ENCODE results near the gene SYT2.
"Not testable (repeated sequence)": the region's sequence is repeated elsewhere in the genome, so short reads cannot be mapped to it uniquely, and the experiment has no call there.

DNA sequence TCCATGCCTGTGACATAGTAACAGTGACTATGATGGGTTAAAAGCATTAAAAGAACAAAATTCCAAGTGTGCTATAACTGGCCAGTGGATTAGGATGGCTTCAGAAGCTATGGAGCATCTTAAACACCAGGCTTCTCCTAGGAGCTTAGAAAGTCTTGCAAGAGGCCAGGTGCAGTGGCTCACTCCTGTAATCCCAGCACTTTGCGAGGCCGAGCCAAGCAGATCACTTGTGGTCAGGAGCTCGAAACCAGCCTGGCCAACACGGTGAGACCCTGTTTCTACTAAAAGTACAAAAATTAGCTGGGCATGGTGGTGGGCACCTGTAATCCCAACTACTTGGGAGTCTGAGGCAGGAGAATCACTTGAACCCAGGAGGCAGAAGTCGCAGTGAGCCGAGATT is 12.8 kb upstream of the SYT2 start:
- TF ChIP-seq, protein P1, sequence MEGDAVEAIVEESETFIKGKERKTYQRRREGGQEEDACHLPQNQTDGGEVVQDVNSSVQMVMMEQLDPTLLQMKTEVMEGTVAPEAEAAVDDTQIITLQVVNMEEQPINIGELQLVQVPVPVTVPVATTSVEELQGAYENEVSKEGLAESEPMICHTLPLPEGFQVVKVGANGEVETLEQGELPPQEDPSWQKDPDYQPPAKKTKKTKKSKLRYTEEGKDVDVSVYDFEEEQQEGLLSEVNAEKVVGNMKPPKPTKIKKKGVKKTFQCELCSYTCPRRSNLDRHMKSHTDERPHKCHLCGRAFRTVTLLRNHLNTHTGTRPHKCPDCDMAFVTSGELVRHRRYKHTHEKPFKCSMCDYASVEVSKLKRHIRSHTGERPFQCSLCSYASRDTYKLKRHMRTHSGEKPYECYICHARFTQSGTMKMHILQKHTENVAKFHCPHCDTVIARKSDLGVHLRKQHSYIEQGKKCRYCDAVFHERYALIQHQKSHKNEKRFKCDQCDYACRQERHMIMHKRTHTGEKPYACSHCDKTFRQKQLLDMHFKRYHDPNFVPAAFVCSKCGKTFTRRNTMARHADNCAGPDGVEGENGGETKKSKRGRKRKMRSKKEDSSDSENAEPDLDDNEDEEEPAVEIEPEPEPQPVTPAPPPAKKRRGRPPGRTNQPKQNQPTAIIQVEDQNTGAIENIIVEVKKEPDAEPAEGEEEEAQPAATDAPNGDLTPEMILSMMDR (IDR thresholded peaks at IDR 0.05) = not testable (repeated sequence)
- not testable (repeated sequence) for TF ChIP-seq SIN3A (IDR thresholded peaks at IDR 0.05; ENCODE audit: borderline replicate concordance, low read depth, low read length); SMC3 (IDR thresholded peaks at IDR 0.05; ENCODE audit: low read depth, low read length); MAX (IDR thresholded peaks at IDR 0.05; ENCODE audit: low read depth); MXI1 (IDR thresholded peaks at IDR 0.05; ENCODE audit: low read depth, low read length); RCOR1 (IDR thresholded peaks at IDR 0.05; ENCODE audit: low read length); RAD21 (IDR thresholded peaks at IDR 0.05; ENCODE audit: low read length); REST (IDR thresholded peaks at IDR 0.05; ENCODE audit: low read depth, low read length)

Measured in SK-N-SH (cell line).